ENCODE measurements around the gene DESI1. TPM values are rescaled to one million over a fixed set of nuclear protein-coding genes. Genes with fewer than 3 reads are reported as not detected.
"Not testable (repeated sequence)": the region's sequence is repeated elsewhere in the genome, so short reads cannot be mapped to it uniquely, and the experiment has no call there.

Gene DESI1
- total RNA-seq, 1 donor = 20.8 TPM

GRCh38 chr22:41561335-41561734 is 59.5 kb downstream of the DESI1 start:
- no peak for TF ChIP-seq CTCF (IDR thresholded peaks at IDR 0.05; ENCODE audit: insufficient read depth, low read length)
- DNase-seq (ENCODE audit: low read depth) = peak; percentile 10
- H3K4me3 ChIP-seq (ENCODE audit: low read depth, low read length) = peak overlapping the region; percentile 72

GRCh38 chr22:41560095-41560471 is 60.8 kb downstream of the DESI1 start:
- H3K4me3 ChIP-seq (ENCODE audit: low read depth, low read length) = peak overlapping the region; percentile 72
- no peak for DNase-seq (ENCODE audit: low read depth)
- TF ChIP-seq CTCF (IDR thresholded peaks at IDR 0.05; ENCODE audit: insufficient read depth, low read length) = no peak

GRCh38 chr22:41558241-41558630 is 62.6 kb downstream of the DESI1 start:
- H3K4me3 ChIP-seq (ENCODE audit: low read depth, low read length); DNase-seq (ENCODE audit: low read depth): not testable (repeated sequence)

- peak overlapping the region; percentile 9 for H3K4me3 ChIP-seq (ENCODE audit: low read depth, low read length)
Observed at GRCh38 chr22:41557401-41558240, 63.2 kb downstream of the DESI1 start.

GRCh38 chr22:41556561-41556960 is 64.3 kb downstream of the DESI1 start:
- no peak for TF ChIP-seq CTCF (IDR thresholded peaks at IDR 0.05; ENCODE audit: insufficient read depth, low read length)
- DNase-seq (ENCODE audit: low read depth) = no peak
- no peak overlapping the region for H3K4me3 ChIP-seq (ENCODE audit: low read depth, low read length)

More at GRCh38 chr22:41557401-41558240, 63.2 kb downstream of the DESI1 start:
- TF ChIP-seq CTCF (IDR thresholded peaks at IDR 0.05; ENCODE audit: insufficient read depth, low read length) = no peak
- DNase-seq (ENCODE audit: low read depth) = peak; percentile 94

GRCh38 chr22:41555325-41555982 is 65.4 kb downstream of the DESI1 start:
- H3K4me3 ChIP-seq (ENCODE audit: low read depth, low read length) = no peak overlapping the region
- TF ChIP-seq CTCF (IDR thresholded peaks at IDR 0.05; ENCODE audit: insufficient read depth, low read length) = no peak
- DNase-seq (ENCODE audit: low read depth) = no peak

GRCh38 chr22:41551877-41552582 is 68.8 kb downstream of the DESI1 start:
- no peak overlapping the region for H3K4me3 ChIP-seq (ENCODE audit: low read depth, low read length)
- TF ChIP-seq CTCF (IDR thresholded peaks at IDR 0.05; ENCODE audit: insufficient read depth, low read length) = no peak
- DNase-seq (ENCODE audit: low read depth) = no peak
